GM18868 (cell line): ENCODE data around the gene SWI5.

Source experiments
- ATAC-seq: cut with Tn5 transposase; IDR thresholded peaks from one replicate; pipeline ENCODE4 v1.9.1; 2021; ENCODE audit warnings: mild to moderate bottlenecking, moderate library complexity; ENCODE audit not compliant: unreplicated experiment

Gene SWI5

GRCh38 chr9:128250839-128251731 is 25.0 kb upstream of the SWI5 start:
- ATAC-seq = no peak

DNA sequence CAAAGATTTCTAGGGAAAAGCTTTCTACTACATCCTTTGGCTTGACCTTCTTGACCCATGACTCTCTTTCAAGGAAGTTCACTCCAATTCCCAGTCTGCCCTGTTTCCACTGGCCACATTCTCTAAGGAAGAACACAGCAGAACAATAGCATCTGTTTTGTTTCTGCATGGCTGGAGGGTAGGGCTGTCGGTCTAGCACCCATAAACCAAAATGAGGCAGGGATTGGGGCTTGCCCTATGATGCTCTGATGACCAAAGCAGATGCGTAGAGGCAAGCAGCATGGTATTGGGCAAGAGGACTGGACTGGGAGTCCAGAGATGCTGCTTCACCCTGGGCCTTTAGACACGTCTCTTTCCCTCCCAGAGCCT is 24.4 kb upstream of the SWI5 start:
- ATAC-seq = no peak

DNA sequence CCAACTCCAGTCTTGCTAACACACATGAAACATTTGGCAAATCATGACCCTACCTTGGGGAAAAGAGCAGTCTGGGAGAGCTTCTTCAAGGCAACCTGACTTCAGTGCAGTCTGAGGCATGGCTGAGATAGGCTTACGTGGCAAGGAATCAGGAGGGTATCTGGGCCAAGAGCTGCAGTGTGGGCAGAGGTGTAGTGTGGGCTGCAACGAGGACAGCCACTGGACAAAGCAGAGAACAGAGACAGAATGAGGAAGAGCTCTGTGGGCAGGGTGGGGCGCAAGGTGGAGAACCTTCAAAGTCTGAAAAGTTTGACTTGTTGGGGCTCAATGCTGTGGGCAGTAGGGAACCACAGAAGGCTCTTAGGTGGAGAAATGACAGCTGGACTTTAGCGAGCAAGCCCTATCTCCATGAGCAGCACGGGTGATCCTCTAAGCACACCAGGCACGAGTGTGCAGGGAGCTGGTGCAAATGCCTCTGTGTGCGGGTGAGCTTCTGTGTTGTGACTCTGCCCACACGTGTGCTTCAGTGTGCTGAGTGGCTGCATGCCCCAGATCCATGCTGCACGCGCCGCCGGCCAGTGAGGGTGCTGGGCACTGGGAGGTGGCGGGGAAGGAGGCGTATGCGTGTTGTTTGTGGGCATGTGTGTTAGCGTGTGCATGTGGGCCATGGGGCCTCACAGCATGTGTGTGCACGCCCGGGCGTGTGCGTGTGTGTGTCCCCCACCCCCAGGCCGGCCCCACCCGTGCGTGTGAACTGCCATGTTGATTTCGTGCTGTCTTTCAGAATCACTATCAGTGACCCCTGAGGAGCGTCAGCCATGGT is 23.5 kb upstream of the SWI5 start:
- ATAC-seq = no peak

- ATAC-seq = no peak
Observed at GRCh38 chr9:128253140-128253990, 22.7 kb upstream of the SWI5 start.

- ATAC-seq = no peak
Observed at GRCh38 chr9:128253991-128254346, 22.1 kb upstream of the SWI5 start.

DNA sequence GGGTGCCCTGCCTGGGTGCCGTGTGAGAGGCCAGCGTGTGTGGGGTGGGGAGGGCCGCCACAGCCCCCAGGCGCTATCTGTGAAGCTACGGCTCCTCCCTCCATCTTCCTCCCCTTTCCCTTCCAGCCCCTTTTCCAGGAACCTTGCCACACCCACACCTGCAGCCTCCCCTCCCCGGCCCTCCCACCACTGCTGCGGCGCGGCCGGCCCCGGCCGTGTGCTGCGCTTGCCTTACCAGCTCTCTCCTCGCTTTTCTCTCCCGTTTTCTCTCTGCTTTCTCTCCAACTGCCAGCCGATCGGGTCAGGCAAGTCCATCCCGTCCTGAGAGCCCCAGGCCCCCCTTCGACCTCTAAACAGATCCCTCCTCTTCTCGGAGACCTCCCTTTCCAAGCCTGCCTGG is 21.7 kb upstream of the SWI5 start:
- ATAC-seq = no peak

- no peak for ATAC-seq
Observed at GRCh38 chr9:128254855-128255759, 21.0 kb upstream of the SWI5 start.

- no peak for ATAC-seq
Observed at GRCh38 chr9:128257086-128257825, 18.8 kb upstream of the SWI5 start.

DNA sequence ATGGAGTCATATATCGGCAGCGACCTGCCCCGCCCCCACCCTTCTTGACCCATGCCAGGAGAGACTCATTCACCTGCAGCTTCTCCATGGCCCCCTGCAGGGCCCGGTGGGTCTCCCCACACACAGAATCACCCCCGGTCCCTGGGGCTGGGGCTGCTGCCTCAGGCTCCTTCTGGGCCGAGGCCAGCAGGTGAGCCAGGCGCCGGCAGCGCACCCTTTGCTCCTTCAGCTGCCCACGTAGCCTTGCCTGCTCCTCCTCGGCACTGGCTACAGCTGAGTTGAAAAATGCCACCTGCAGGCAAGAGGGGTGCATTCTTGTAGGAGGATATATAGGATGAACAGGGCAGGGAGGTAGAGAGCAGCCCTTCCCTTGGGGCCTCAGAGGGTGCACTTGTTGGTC is 18.2 kb upstream of the SWI5 start:
- ATAC-seq = no peak

DNA sequence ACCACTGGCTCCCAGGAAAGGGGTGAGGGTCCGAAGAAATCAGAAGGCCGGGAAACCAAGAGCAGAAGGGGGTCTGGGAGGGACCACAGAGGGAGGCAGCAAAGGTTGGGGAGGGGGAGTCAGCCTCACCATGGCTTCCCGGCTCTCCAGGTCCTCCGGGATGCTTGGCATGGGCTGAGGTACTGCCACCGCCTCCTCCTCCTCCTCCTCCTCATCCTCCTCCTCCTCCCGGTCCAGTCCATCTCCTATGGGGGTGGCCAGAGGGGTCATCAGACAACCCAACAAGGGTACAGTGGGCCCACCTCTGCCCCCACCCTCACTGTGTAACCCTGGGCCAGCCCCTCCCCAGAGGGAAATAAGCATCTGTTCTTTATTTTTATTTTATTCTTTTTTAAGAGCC is 17.8 kb upstream of the SWI5 start:
- no peak for ATAC-seq

- ATAC-seq = no peak
Observed at GRCh38 chr9:128259156-128259555, 16.9 kb upstream of the SWI5 start.

DNA sequence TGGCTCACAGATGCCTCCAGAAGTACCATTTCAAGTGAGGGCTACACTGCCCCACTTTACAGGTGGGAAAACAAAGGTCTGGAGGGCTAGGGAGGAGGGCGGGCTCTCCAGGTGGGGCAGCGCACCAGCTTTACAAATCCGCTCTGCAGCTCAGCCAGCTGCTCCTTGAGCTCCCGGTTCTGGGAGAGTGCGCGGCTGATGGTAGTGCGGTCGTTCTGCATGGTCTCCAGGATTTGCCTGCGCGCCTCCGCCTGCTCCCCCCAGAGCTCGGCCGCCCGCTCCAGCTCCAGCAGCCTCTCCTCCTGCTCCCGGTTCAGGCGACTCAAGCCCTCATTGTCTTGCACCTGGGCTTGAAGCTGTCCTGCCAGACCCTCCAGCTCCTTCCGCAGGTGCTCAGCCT is 15.7 kb upstream of the SWI5 start:
- no peak for ATAC-seq

GRCh38 chr9:128262687-128263086 is 13.4 kb upstream of the SWI5 start:
- ATAC-seq = no peak

DNA sequence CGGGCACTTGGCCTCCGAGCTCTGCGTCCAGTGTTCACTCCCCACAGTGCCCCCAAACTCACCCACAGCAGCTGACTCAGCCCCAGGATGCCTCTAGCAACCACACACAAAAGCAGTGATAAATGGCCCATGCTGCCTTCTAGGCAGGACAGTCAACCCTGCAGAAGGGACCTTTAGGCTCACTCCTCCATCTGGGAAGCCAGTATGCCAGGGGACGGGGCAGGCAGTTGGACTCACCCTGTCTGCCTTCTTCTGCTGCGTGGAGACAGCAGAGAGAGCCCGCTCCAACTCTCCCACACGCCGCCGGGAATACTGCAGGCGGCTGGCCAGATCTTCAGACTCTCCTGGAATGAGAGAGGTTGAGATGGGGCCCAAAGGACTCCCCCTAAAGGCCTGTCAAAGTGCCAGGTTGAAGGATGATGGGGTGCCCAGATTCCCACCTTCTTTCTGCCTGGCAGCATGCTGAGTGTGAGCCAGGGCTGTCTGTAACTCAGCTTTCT is 10.7 kb upstream of the SWI5 start:
- ATAC-seq = no peak

DNA sequence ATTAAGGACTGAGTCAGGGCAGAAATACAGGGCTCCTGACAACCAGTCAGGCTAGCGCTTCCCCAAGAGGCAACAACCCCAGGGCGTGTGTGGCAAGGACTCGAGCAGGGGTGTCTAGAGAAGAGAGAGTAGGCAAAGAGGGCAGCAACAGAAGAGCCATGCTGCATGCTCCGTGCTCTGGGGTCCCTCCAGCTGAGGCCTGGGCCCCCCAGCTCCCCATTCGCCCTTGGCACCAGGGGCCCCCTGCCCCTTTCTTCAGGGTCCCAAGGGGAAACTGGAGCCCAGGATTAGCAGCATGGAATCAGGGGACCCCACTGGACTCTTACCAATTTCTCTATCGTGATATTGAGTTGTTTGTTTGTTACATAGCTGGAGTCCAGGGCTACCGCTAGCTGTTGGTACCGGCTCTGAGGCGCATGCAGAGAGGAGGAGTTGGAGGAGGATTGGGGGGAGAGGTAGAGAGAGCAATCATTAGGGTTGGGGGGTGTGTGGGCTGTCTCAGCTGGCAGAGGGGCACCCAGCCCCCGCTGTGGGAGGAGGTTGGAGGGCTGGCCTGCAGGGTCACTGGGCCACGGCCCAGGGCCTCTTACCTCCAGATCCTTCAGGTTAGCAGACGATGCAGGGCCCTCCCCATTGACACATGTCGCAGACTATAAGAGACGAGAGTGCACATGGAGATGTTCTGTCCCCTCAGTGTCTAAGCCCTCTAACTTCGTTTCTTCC is 9.0 kb upstream of the SWI5 start:
- ATAC-seq = no peak

- no peak for ATAC-seq
Observed at GRCh38 chr9:128271112-128271511, 5.0 kb upstream of the SWI5 start.

DNA sequence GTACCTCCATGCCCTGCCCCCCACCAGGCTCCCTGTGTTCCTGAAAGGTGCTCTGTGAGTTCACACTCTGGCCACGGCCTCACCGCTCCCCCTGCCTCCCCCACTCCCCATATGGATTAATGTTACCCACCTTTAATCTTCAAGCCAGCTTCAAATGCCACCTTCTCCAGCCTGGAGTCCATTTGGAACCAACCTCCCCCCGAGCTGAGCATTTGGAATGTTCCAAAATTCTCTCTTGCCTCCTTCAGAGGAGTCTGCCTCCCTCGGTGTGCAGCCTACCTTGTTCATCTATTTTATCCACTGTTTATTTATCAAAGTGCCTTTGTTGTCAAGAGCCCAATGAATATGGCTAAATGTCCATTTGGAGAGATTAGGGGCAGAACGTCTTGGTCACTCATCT is 4.6 kb upstream of the SWI5 start:
- ATAC-seq = no peak

DNA sequence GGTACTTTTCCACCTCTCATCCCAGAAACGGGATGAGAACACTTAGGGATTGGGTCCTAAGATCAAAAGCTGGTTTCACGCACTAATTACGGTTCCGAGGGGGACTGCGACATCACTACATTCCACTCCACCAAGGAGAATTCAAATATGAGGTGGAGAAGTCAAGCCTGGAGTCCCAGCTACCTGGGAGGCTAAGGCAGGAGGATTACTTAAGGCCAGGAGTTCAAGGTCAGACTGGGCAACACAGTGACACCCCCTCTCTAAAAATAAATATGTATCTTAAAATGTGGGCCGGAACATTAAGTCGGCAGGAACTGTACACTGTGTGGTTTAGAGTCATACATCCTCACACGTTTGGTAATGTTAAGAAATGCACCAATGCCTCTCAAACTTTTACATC is 1.8 kb upstream of the SWI5 start:
- ATAC-seq = no peak
